ENCODE results near the gene MAGI2. TPM values are rescaled to one million over a fixed set of nuclear protein-coding genes. Genes with fewer than 3 reads are reported as not detected.

Gene MAGI2
- total RNA-seq, 1 experiment from 2014 or later: 0.25 TPM

DNA sequence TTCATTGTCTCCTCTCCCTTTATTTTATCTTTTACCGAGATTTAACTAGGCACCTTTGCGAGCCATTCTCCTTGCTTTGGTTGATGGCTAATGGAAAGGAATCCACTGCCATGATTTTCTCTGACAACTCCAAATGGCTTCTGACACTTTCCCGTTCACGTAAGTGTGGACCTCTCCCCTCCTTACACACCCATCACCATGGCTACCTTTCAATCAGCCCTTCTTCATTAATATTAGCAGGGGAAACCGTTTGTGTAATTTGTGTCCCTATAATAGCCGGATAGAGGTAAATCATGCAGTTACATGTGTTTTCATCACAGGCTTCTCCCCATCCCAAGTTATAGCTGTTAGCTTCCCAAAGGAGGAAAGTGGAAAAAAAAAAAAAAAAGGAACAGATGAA lies 767.3 kb downstream of the MAGI2 start:
- no peak overlapping the region for H3K4me3 Mint-ChIP-seq (ENCODE audit: unreplicated experiment)
- no peaks in the 10 kb centered on the region for H3K9me3 ChIP-seq
- TF ChIP-seq, protein P1, sequence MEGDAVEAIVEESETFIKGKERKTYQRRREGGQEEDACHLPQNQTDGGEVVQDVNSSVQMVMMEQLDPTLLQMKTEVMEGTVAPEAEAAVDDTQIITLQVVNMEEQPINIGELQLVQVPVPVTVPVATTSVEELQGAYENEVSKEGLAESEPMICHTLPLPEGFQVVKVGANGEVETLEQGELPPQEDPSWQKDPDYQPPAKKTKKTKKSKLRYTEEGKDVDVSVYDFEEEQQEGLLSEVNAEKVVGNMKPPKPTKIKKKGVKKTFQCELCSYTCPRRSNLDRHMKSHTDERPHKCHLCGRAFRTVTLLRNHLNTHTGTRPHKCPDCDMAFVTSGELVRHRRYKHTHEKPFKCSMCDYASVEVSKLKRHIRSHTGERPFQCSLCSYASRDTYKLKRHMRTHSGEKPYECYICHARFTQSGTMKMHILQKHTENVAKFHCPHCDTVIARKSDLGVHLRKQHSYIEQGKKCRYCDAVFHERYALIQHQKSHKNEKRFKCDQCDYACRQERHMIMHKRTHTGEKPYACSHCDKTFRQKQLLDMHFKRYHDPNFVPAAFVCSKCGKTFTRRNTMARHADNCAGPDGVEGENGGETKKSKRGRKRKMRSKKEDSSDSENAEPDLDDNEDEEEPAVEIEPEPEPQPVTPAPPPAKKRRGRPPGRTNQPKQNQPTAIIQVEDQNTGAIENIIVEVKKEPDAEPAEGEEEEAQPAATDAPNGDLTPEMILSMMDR (IDR thresholded peaks at IDR 0.05; ENCODE audit: insufficient read depth in 1 of 2, low read depth in 1 of 2, low read length in 1 of 2, severe bottlenecking in 1 of 2, unreplicated experiment in 1 of 2): no peak
- no peaks in the 10 kb centered on the region for H3K9me3 Mint-ChIP-seq (ENCODE audit: unreplicated experiment)
- DNase-seq: no peak
- H3K27me3 ChIP-seq (replicated peaks; ENCODE audit: control insufficient read depth, insufficient read depth, low read length): no peaks in the 10 kb centered on the region
- intact Hi-C loops (cut with micrococcal nuclease; ENCODE audit: unreplicated experiment): no loop called here
- no peaks in the 10 kb centered on the region for H3K36me3 ChIP-seq (ENCODE audit: control insufficient read depth, insufficient read depth, low read length)
- no peaks in the 10 kb centered on the region for H3K4me1 Mint-ChIP-seq (ENCODE audit: low read depth, unreplicated experiment)
- H3K27ac Mint-ChIP-seq (ENCODE audit: unreplicated experiment): no peak overlapping the region
- peaks cover 15% of the 10 kb centered on the region for H3K27me3 Mint-ChIP-seq (ENCODE audit: insufficient read depth, unreplicated experiment)
- no peaks in the 10 kb centered on the region for H3K4me1 ChIP-seq
- ChIA-PET POLR2A (no interaction called here), CTCF (no interaction called here)
- H3K4me3 ChIP-seq (ENCODE audit: low read depth, low read length): no peak overlapping the region
- H3K36me3 Mint-ChIP-seq (ENCODE audit: insufficient read depth, unreplicated experiment): no peaks in the 10 kb centered on the region
- BruUV-seq (replicated peaks): no TSS peak

DNA sequence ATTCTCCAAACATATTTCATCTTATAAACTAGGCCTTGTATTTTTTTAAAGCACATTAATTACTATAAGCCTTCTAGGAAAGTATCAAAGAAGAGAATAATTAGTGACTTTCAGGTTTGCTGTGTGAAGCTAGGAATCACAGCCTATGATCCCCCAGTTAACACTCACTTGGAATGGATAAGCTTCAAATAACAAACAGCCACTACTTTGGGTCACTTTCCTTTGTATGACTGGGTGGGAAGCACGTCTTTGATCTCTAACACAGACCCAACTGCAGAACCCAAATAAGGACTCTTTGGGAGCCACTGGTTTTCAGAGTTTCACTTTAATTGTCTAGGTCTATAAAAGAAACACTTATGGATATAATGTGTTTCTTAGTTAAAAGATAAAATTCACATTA lies 769.3 kb downstream of the MAGI2 start:
- no peaks in the 10 kb centered on the region for H3K36me3 Mint-ChIP-seq (ENCODE audit: insufficient read depth, unreplicated experiment)
- intact Hi-C loops (cut with micrococcal nuclease; ENCODE audit: unreplicated experiment): no loop called here
- no peaks in the 10 kb centered on the region for H3K9me3 Mint-ChIP-seq (ENCODE audit: unreplicated experiment)
- BruUV-seq (replicated peaks): no TSS peak
- Histone ChIP-seq H3K4me3 (ENCODE audit: low read depth, low read length) (no peak overlapping the region), H3K27me3 (replicated peaks; ENCODE audit: control insufficient read depth, insufficient read depth, low read length) (no peaks in the 10 kb centered on the region), H3K4me1 (no peaks in the 10 kb centered on the region), H3K36me3 (ENCODE audit: control insufficient read depth, insufficient read depth, low read length) (no peaks in the 10 kb centered on the region), H3K9me3 (no peaks in the 10 kb centered on the region)
- no peaks in the 10 kb centered on the region for H3K4me1 Mint-ChIP-seq (ENCODE audit: low read depth, unreplicated experiment)
- ChIA-PET CTCF (no interaction called here), POLR2A (no interaction called here)
- no peak overlapping the region for H3K27ac Mint-ChIP-seq (ENCODE audit: unreplicated experiment)
- peaks cover 13% of the 10 kb centered on the region for H3K27me3 Mint-ChIP-seq (ENCODE audit: insufficient read depth, unreplicated experiment)
- TF ChIP-seq, protein P1 (IDR thresholded peaks at IDR 0.05; ENCODE audit: insufficient read depth in 1 of 2, low read depth in 1 of 2, low read length in 1 of 2, severe bottlenecking in 1 of 2, unreplicated experiment in 1 of 2): no peak
- no peak overlapping the region for H3K4me3 Mint-ChIP-seq (ENCODE audit: unreplicated experiment)
- no peak for DNase-seq

DNA sequence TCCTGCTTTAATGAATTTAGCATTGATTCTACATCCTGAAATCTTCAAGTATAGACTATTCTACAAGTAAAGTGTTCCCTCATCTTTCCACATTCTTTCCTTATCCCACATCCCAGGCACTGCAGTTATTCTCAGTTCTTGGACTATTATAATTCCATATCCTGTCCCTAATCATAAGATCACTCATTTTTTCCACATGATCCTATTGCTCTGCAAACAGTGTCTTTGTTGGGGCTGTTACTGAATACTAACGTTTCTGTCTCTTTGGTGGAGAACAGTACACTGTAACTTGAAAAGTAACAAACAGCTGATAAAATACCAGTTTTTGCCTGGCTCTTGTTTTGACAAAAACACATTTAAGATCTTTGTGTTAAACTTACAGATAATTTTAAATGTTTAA lies 769.9 kb downstream of the MAGI2 start:
- BruUV-seq (replicated peaks): no TSS peak
- Mint-ChIP-seq H3K4me1 (ENCODE audit: low read depth, unreplicated experiment) (no peaks in the 10 kb centered on the region), H3K36me3 (ENCODE audit: insufficient read depth, unreplicated experiment) (no peaks in the 10 kb centered on the region), H3K27ac (ENCODE audit: unreplicated experiment) (no peak overlapping the region), H3K27me3 (ENCODE audit: insufficient read depth, unreplicated experiment) (peaks cover 14% of the 10 kb centered on the region), H3K9me3 (ENCODE audit: unreplicated experiment) (no peaks in the 10 kb centered on the region), H3K4me3 (ENCODE audit: unreplicated experiment) (no peak overlapping the region)
- H3K9me3 ChIP-seq: no peaks in the 10 kb centered on the region
- TF ChIP-seq, protein P1 (IDR thresholded peaks at IDR 0.05; ENCODE audit: insufficient read depth in 1 of 2, low read depth in 1 of 2, low read length in 1 of 2, severe bottlenecking in 1 of 2, unreplicated experiment in 1 of 2): no peak
- intact Hi-C loops (cut with micrococcal nuclease; ENCODE audit: unreplicated experiment): no loop called here
- no peaks in the 10 kb centered on the region for H3K4me1 ChIP-seq
- ChIA-PET CTCF (no interaction called here), POLR2A (no interaction called here)
- H3K4me3 ChIP-seq (ENCODE audit: low read depth, low read length): no peak overlapping the region
- no peaks in the 10 kb centered on the region for H3K36me3 ChIP-seq (ENCODE audit: control insufficient read depth, insufficient read depth, low read length)
- H3K27me3 ChIP-seq (replicated peaks; ENCODE audit: control insufficient read depth, insufficient read depth, low read length): no peaks in the 10 kb centered on the region
- no peak for DNase-seq
